ENCODE results near the gene RBMS1.

The RBMS1 gene

GRCh38 chr2:160501370-160501769 lies 7.8 kb upstream of the RBMS1 start:
- Histone ChIP-seq H4K20me1 (ENCODE audit: insufficient read depth, low read length, poor library complexity, severe bottlenecking) (no peaks in the 10 kb centered on the region), H3K4me2 (ENCODE audit: low read depth, low read length, poor library complexity, severe bottlenecking) (no peak overlapping the region), H3K36me3 (ENCODE audit: insufficient read depth, low read length) (no peaks in the 10 kb centered on the region), H3K9me3 (ENCODE audit: insufficient read depth, low read depth, low read length) (no peaks in the 10 kb centered on the region), H3K27me3 (ENCODE audit: insufficient read depth, low read length, poor library complexity, severe bottlenecking) (no peaks in the 10 kb centered on the region), H3K9me2 (replicated peaks; ENCODE audit: low read depth, low read length) (no peaks in the 10 kb centered on the region), H2AFZ (ENCODE audit: low read length) (no peak overlapping the region), H3K79me2 (ENCODE audit: insufficient read depth, low read length) (no peaks in the 10 kb centered on the region), H3K4me1 (ENCODE audit: insufficient read depth, low read length, poor library complexity, severe bottlenecking) (peaks cover 5% of the 10 kb centered on the region), H3K4me3 (ENCODE audit: low read length, poor library complexity, severe bottlenecking) (no peak overlapping the region), H3F3A (ENCODE audit: low read depth) (no peaks in the 10 kb centered on the region), H3K9ac (ENCODE audit: low read depth, low read length, poor library complexity, severe bottlenecking) (no peak overlapping the region)
- no peak for TF ChIP-seq CTCF (conservative IDR thresholded peaks at IDR 0.05; ENCODE audit: low read length)
- no peak for TF ChIP-seq EZH2phosphoT487 (IDR thresholded peaks at IDR 0.05; ENCODE audit: borderline replicate concordance)

GRCh38 chr2:160499865-160500264 lies 6.3 kb upstream of the RBMS1 start:
- no peaks in the 10 kb centered on the region for H3K27me3 ChIP-seq (ENCODE audit: insufficient read depth, low read length, poor library complexity, severe bottlenecking)
- no peak for TF ChIP-seq CTCF (conservative IDR thresholded peaks at IDR 0.05; ENCODE audit: low read length)
- no peak for TF ChIP-seq EZH2phosphoT487 (IDR thresholded peaks at IDR 0.05; ENCODE audit: borderline replicate concordance)

GRCh38 chr2:160498137-160498536 lies 4.5 kb upstream of the RBMS1 start:
- H3K4me1 ChIP-seq (ENCODE audit: insufficient read depth, low read length, poor library complexity, severe bottlenecking): peaks cover 11% of the 10 kb centered on the region
- H3K9me3 ChIP-seq (ENCODE audit: insufficient read depth, low read depth, low read length): no peaks in the 10 kb centered on the region
- H4K20me1 ChIP-seq (ENCODE audit: insufficient read depth, low read length, poor library complexity, severe bottlenecking): no peaks in the 10 kb centered on the region
- H3K4me2 ChIP-seq (ENCODE audit: low read depth, low read length, poor library complexity, severe bottlenecking): no peak overlapping the region
- H3K27me3 ChIP-seq (ENCODE audit: insufficient read depth, low read length, poor library complexity, severe bottlenecking): no peaks in the 10 kb centered on the region
- H3K9me2 ChIP-seq (replicated peaks; ENCODE audit: low read depth, low read length): no peaks in the 10 kb centered on the region
- H3K9ac ChIP-seq (ENCODE audit: low read depth, low read length, poor library complexity, severe bottlenecking): no peak overlapping the region
- H3F3A ChIP-seq (ENCODE audit: low read depth): no peaks in the 10 kb centered on the region
- H3K36me3 ChIP-seq (ENCODE audit: insufficient read depth, low read length): no peaks in the 10 kb centered on the region
- no peak for TF ChIP-seq EZH2phosphoT487 (IDR thresholded peaks at IDR 0.05; ENCODE audit: borderline replicate concordance)
- no peak for TF ChIP-seq CTCF (conservative IDR thresholded peaks at IDR 0.05; ENCODE audit: low read length)
- H3K79me2 ChIP-seq (ENCODE audit: insufficient read depth, low read length): peaks cover under 1% of the 10 kb centered on the region; the same call in 1 of the 2 replicates
- H2AFZ ChIP-seq (ENCODE audit: low read length): no peak overlapping the region
- H3K4me3 ChIP-seq (ENCODE audit: low read length, poor library complexity, severe bottlenecking): no peak overlapping the region

More at GRCh38 chr2:160499865-160500264, 6.3 kb upstream of the RBMS1 start:
- H3K36me3 ChIP-seq (ENCODE audit: insufficient read depth, low read length): no peaks in the 10 kb centered on the region
- H3K79me2 ChIP-seq (ENCODE audit: insufficient read depth, low read length): no peaks in the 10 kb centered on the region
- no peaks in the 10 kb centered on the region for H4K20me1 ChIP-seq (ENCODE audit: insufficient read depth, low read length, poor library complexity, severe bottlenecking)
- H3K9ac ChIP-seq (ENCODE audit: low read depth, low read length, poor library complexity, severe bottlenecking): no peak overlapping the region
- H3K4me1 ChIP-seq (ENCODE audit: insufficient read depth, low read length, poor library complexity, severe bottlenecking): no peaks in the 10 kb centered on the region
- H3K4me2 ChIP-seq (ENCODE audit: low read depth, low read length, poor library complexity, severe bottlenecking): no peak overlapping the region
- H2AFZ ChIP-seq (ENCODE audit: low read length): no peak overlapping the region
- H3K4me3 ChIP-seq (ENCODE audit: low read length, poor library complexity, severe bottlenecking): no peak overlapping the region
- H3K9me2 ChIP-seq (replicated peaks; ENCODE audit: low read depth, low read length): no peaks in the 10 kb centered on the region
- no peaks in the 10 kb centered on the region for H3F3A ChIP-seq (ENCODE audit: low read depth)
- H3K9me3 ChIP-seq (ENCODE audit: insufficient read depth, low read depth, low read length): no peaks in the 10 kb centered on the region
